Upper lobe of right lung (tissue), 1 donor: ENCODE measurements around the gene TRHDE. TPM values are rescaled to one million over a fixed set of nuclear protein-coding genes. Genes with fewer than 3 reads are reported as not detected.

Experiments used
- ATAC-seq: fragments of 200-7000 bp; cut with Tn5 transposase; one replicate; pipeline ENCODE4 v1.9.1; 2020; ENCODE audit warnings: mild to moderate bottlenecking, moderate library complexity
- DNase-seq: peaks from one replicate; pipeline ENCODE4 v3.0.0-alpha.2; 2020
- H3K27ac ChIP-seq: fragments of 200-600 bp; one replicate; pipeline ENCODE4 v1.8.0; 2022
- H3K27me3 ChIP-seq: fragments of 200-600 bp; one replicate; pipeline ENCODE4 v1.8.0; 2022; ENCODE audit warnings: mild to moderate bottlenecking
- H3K36me3 ChIP-seq: fragments of 200-600 bp; one replicate; pipeline ENCODE4 v1.8.0; 2022
- H3K4me1 ChIP-seq: fragments of 200-600 bp; one replicate; pipeline ENCODE4 v1.8.0; 2022
- H3K4me3 ChIP-seq: fragments of 200-600 bp; one replicate; pipeline ENCODE4 v1.8.0; 2022; ENCODE audit warnings: mild to moderate bottlenecking
- H3K9me3 ChIP-seq: fragments of 200-600 bp; one replicate; pipeline ENCODE4 v1.8.0; 2022
- CTCF ChIP-seq: fragments of 200-600 bp; IDR thresholded peaks from one replicate; pipeline ENCODE4 v1.8.0; 2022; ENCODE audit warnings: antibody characterized with exemption
- intact Hi-C: fragments of 100-400 bp; cut with DNase I; formaldehyde crosslinking; loops from one replicate; pipeline ENCODE4 v1.11.0; 2022
- total RNA-seq: library from RNA; stranded (reverse); fragmentation: NEBNext Ultra II Directional; extraction: Animal tissue kit (Norgen Biotek cat#: 25700); gene quantifications from one replicate; pipeline ENCODE4 v1.2.1, GENCODE V29; 2021
- donor health status: DM: no; HTN: yes; CAD: no; lungs with severe emphysema.

The TRHDE gene
- total RNA-seq, 1 donor from 2014 or later: 7.3 TPM

DNA sequence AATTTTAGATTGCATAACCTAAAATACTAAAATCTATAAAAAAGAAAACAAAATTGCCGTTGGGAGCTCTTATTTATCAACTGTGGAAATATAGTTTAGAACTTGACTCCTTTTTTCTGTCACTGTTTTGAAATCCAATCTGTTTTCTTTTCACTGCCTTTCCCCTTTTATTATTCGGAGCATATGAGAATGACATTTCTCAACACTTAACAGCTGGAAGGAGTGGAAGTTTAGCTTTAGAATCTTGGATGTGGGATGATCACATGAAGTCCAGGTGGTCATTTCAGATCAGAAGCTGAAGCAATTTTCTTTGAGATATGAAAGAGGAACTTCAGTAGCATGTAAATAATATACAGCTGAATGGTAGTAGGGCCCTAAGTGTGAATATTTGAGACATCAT is 16.7 kb downstream of the TRHDE start:
- H3K27ac ChIP-seq: no peak overlapping the region
- no peak overlapping the region for H3K4me3 ChIP-seq
- no peak for DNase-seq
- TF ChIP-seq CTCF: no peak
- intact Hi-C loops: no loop called here
- ATAC-seq: no peak
- H3K36me3 ChIP-seq: no peaks in the 10 kb centered on the region
- H3K9me3 ChIP-seq: no peaks in the 10 kb centered on the region
- no peaks in the 10 kb centered on the region for H3K4me1 ChIP-seq
- no peaks in the 10 kb centered on the region for H3K27me3 ChIP-seq

DNA sequence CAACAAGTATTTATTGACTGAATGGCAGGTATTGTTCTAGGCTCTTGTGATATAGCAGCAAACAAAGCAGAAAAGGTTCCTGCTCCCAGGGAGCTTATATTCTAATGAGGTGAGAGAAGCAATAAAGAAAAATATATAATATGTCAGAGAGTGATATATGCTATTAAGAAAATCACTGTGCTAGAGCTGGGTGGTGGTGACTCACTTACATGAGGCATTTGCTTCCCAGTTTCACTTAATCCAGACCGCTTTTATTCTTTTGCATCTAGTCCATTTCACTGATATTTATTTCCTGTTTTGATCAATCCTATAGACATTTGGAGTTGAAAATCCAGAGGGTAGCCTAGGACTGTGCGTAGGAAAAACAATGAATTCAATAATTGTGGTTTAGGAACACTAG is 17.5 kb downstream of the TRHDE start:
- no peak for ATAC-seq
- H3K9me3 ChIP-seq: no peaks in the 10 kb centered on the region
- H3K36me3 ChIP-seq: no peaks in the 10 kb centered on the region
- DNase-seq: no peak
- no peak for TF ChIP-seq CTCF
- H3K27me3 ChIP-seq: no peaks in the 10 kb centered on the region
- no peaks in the 10 kb centered on the region for H3K4me1 ChIP-seq
- H3K27ac ChIP-seq: no peak overlapping the region
- no peak overlapping the region for H3K4me3 ChIP-seq
- intact Hi-C loops: no loop called here

- intact Hi-C loops: no loop called here
- Histone ChIP-seq H3K9me3 (no peaks in the 10 kb centered on the region), H3K4me1 (no peaks in the 10 kb centered on the region)
Measured at GRCh38 chr12:72291175-72291574, 19.0 kb downstream of the TRHDE start.

DNA sequence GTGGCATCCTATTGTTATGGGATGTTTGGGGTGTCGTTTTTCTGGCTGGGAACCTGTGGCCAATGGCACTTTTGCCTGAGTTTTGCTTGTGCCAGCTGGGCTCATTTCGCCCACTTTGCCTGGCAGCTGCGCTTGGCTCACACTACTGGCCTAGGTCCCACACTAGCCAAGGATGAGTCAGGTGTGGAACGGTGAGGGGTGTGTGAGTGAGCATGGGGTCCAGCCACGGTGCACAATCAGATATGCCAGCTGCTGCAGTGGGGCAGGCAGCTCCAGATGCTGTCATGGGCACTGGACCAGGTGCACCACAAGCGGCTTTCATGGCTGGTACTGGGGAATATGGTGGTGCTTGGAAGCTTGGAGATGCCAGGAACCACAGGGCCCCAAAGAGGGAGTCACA is 21.5 kb downstream of the TRHDE start:
- H3K27ac ChIP-seq: no peak overlapping the region
- peak; percentile 44 for DNase-seq
- intact Hi-C loops: no loop called here
- no peaks in the 10 kb centered on the region for H3K36me3 ChIP-seq
- H3K4me3 ChIP-seq: no peak overlapping the region
- no peak for ATAC-seq
- no peak for TF ChIP-seq CTCF
- H3K9me3 ChIP-seq: no peaks in the 10 kb centered on the region
- H3K27me3 ChIP-seq: no peaks in the 10 kb centered on the region
- no peaks in the 10 kb centered on the region for H3K4me1 ChIP-seq

More at GRCh38 chr12:72291175-72291574, 19.0 kb downstream of the TRHDE start:
- Histone ChIP-seq H3K36me3 (no peaks in the 10 kb centered on the region), H3K27me3 (no peaks in the 10 kb centered on the region), H3K27ac (no peak overlapping the region), H3K4me3 (no peak overlapping the region)
- TF ChIP-seq CTCF: no peak
- DNase-seq (no peak), ATAC-seq (no peak)

GRCh38 chr12:72295101-72295500 is 22.9 kb downstream of the TRHDE start:
- DNase-seq: peak; percentile 47
- H3K36me3 ChIP-seq: no peaks in the 10 kb centered on the region
- TF ChIP-seq CTCF: no peak
- no peaks in the 10 kb centered on the region for H3K27me3 ChIP-seq
- no peak for ATAC-seq
- intact Hi-C loops: no loop called here
- H3K9me3 ChIP-seq: no peaks in the 10 kb centered on the region
- no peak overlapping the region for H3K27ac ChIP-seq
- H3K4me1 ChIP-seq: no peaks in the 10 kb centered on the region
- no peak overlapping the region for H3K4me3 ChIP-seq

GRCh38 chr12:72295744-72296143 is 23.6 kb downstream of the TRHDE start:
- ATAC-seq: no peak
- H3K4me3 ChIP-seq: no peak overlapping the region
- H3K27ac ChIP-seq: no peak overlapping the region
- intact Hi-C loops: no loop called here
- no peak for DNase-seq
- no peaks in the 10 kb centered on the region for H3K27me3 ChIP-seq
- no peak for TF ChIP-seq CTCF
- H3K4me1 ChIP-seq: no peaks in the 10 kb centered on the region
- H3K36me3 ChIP-seq: no peaks in the 10 kb centered on the region
- H3K9me3 ChIP-seq: no peaks in the 10 kb centered on the region
